NCI-H226 (cell line): Measurements from ENCODE around the gene MAP1LC3B.

Experiments used
- DNase-seq: peaks from one replicate; pipeline ENCODE4 v3.0.0-alpha.2; 2015

The MAP1LC3B gene

DNA sequence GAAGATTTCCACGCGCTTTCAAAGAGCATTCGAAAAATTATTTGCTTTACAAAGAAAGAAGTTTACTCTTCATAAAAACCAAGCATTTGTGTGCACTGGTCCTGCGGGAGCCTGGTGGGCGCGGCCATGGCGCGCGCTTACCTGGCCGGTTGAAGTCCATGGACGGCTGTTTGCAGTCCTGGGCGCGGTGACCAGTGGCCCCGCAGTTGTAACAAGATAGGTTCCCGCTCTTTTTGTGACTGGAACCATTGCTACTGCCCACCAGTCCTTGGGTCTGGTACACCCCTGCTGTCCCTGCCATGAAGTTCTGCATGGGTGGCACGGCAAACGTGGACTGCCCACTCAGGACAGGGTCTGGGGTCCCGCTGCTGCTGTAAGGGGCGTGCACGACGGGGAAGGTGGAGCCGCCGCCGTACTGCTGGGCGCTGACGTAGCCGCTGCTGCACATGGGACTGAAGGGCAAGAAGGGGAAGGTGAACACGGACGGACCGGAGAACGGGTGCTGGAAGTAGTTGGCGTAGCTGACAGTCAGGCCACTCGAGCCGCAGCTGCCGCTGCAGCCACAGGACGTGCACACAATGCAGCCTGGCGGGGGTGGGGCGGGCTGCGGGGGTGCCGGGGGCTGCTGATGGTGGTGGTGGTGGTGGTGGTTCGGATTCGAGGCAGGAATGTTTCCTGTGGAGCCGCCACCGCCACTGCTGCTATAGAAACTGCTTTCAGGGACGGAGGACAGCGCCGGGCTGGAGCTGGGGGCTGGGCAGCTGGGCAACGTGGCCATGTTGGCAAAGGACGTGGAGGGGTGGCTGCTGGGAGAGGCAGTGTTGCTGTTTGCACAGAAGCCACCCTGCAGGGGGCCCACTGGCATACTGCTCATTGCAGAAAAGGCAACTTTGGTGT, 19.5 kb downstream of the MAP1LC3B start:
- no peak for DNase-seq

DNA sequence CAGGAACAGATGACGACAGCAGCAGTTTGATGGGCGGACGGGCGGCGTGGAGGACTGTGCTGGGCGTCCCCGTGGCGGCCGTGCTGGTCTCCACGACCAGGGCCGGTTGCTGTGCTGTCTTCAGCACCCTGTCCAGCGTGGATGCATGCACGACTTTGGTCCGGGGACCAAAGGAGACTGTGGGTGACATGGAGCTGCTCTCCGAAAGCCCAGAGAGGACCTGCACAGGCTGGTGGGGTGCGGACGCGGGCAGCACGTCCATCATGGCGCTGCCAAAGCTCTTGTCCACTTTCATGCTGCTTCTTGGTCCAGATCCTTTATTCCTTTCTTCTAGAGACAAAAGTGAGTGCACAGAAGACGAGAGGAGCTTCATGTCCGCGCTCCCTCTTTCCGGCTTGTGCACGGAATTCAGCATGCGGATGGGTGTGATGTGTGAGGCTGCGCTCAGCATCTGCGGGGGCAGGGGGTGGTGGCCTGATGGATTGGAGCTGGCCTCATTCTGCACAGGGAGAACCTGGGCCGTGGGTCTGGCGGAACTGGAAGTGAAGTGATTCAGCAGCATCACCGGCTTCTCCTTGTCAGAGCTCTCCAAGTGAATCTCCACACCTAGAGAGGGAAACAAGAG, 20.3 kb downstream of the MAP1LC3B start:
- no peak for DNase-seq

DNA sequence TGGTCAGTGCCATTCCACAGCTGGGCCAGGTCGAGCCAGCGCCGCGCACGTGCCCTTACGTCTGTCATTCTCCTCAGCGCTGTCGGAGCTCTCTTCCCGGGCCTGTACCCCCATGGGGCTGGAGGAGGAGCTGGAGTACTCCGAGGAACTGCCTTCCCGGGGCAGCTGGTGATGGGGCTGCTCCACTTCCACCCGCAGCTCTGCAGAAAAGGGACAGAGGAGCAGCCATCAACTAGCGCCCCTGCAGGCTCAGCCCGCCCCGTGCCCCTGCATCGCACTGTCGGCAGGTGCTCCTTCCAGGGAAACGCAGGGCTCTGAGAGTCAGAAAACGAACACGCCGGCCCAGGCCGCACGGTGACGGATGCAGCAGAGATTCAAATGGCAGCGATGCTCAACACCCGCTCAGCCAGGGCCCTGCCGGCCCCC, 20.9 kb downstream of the MAP1LC3B start:
- no peak for DNase-seq

DNA sequence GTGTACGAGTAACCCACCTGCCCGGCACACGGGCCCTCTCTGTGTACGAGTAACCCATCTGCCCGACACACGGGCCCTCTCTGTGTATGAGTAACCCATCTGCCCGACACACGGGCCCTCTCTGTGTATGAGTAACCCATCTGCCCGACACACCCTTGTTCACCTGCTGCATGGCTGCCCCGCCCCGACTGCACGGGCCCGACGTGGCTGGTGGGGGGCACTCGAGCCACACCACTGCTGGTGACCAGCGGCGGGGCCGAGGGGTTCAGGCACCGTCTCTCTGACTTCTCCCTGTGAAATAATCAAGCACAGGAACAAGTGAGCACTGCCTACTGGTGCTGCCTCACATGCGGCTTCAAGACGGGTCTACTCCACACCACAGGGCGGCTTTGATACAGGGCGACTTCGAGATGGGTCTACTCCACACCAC, 22.1 kb downstream of the MAP1LC3B start:
- no peak for DNase-seq

DNA sequence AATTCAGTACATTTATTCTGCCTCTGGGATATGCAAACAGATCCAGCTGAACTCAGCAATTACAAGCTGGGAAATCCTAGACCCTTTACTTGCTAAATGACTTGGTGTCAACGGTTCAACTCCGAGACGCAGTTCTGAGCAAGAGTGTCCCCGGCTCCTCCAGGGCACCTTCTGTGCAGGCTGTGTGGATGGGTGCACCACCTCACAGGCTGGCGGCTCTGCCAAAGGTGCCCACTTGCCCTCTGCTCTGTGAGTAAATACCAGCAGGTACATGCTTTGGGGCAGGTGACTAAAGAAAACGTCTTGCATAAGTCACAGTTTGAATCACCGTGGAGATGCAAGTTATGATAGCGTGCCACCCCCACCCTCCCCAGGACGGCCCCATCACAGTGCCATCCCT, 23.3 kb downstream of the MAP1LC3B start:
- DNase-seq = no peak

DNA sequence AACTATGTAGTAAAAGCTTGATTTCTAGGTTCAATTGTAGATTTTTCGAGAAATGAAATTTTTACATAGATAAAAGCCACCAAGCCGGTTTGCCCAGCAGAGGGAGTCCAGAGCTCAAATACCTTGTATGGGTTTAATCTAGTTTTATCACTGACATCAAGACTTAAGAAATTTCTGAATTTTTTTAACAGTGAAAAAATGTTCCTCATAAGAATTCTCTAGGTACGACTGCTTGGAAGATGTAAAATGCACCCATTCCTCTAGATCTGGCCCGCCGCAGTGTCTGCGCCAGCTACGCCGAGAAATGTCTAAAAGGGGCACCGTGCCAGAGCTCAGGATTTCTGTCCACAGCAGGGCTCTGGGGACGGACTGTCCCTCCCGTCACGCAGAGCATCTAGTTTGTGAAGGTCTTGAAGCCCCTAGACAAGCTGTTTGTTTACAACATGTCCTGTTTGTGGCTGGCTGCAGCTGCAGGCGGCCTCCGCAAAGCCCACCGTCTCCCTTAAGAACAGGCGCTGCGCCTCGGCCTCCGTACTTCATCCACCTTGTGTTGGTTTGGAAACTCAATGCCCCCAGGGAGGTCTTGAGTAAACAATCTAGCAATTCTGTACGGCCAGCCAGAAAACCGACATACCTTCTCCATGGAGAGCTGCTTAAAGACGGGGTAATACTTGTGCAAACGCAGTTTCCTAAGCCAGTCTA, 24.8 kb downstream of the MAP1LC3B start:
- no peak for DNase-seq

DNA sequence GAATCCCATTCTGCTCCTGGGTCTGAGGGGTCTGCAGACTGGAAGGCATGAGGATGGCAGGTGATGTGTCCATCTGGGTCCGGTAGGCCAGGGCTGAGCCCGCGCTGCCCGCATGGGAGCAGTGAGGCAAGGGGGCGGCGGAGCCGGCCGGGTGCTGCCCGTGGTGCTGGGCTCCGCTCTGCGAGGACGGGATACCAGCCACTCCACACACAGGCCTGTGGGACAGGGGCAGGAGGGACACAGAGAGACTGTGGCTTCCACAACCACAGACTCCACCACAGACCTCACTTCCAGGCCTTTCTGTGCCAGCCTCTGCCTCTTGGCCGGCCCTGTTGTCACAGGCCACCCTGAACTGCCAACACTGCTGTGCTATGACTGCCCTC, 25.4 kb downstream of the MAP1LC3B start:
- DNase-seq = no peak

DNA sequence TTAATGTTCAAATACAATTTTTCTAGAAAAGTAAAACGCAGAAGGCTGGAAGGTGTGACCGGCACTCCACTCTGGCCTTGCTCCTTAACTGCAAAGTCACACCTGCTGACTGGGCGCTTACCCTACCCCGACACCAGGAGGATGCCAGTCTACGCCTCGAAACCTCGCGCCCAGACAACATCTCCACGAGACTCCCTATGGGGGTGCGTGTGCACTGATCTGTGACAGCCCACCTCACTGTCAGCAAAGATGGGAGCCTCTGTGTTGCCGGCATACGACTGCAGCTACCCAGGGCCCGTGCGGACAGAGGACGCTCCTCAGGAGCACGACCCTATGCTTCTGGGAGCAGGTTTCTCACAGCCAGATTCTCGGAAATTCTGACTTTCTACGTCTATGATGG, 26.1 kb downstream of the MAP1LC3B start:
- no peak for DNase-seq

DNA sequence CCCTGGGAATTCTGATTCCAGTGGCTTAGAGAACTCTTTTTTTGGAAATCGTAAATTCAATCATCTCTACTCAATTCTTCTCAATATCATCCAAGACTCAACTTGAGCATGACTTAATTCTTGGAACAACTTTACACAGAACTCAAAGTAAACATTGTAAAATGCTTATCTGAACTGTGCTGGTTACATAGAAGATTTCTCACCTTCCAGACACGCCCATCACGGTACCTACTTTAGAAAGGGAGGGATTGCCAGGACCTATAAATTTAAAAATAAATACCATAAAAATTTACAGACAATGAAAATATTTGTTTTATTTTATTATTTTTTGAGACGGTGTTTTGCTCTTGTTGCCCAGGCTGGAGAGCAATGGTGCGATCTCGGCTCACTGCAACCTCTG, 26.5 kb downstream of the MAP1LC3B start:
- no peak for DNase-seq

DNA sequence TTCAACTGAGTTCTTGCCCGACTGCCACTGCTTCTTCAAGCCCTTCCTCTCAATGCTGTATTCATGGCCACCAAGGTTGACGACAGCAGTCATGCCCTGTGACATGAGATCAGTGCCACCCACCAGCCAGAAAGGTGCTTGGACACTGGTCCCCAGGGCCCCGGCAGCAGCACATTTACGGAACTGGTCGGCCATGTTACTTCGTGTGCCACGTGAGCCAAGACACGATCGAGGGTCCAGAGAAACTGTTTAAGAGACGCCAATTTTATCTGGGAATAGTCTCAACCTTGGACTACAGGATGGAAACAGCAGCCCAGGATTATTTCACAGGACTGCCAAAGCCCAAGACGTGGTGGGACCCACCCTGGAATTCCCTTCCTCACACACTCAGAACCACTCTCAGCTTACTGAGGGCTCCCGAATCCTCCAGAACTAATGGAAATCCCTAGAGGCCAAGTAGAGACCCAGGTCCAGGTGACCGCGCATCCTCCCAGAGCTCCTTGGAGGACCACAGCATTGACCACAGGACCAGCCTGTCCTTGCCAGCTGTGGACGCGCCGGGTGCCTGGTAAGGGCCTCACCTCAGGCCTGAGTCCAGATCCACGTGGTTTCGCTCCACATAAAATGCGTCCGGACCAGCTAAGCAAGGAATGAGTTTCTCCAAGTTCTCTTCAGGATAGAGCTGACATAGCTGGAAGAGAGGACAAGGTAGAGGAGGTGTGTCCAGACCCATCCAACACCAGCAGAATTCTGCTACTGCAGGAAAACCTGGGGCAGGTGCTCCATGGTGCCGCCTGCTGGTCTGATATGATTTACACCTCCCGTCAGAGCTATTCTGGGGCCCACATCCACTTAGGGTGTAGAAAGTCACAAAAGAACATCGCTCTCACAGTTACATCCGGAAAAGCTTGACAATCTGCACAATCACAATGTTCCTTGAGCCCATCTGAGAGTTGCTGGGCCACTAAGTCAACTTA, 28.2 kb downstream of the MAP1LC3B start:
- no peak for DNase-seq

DNA sequence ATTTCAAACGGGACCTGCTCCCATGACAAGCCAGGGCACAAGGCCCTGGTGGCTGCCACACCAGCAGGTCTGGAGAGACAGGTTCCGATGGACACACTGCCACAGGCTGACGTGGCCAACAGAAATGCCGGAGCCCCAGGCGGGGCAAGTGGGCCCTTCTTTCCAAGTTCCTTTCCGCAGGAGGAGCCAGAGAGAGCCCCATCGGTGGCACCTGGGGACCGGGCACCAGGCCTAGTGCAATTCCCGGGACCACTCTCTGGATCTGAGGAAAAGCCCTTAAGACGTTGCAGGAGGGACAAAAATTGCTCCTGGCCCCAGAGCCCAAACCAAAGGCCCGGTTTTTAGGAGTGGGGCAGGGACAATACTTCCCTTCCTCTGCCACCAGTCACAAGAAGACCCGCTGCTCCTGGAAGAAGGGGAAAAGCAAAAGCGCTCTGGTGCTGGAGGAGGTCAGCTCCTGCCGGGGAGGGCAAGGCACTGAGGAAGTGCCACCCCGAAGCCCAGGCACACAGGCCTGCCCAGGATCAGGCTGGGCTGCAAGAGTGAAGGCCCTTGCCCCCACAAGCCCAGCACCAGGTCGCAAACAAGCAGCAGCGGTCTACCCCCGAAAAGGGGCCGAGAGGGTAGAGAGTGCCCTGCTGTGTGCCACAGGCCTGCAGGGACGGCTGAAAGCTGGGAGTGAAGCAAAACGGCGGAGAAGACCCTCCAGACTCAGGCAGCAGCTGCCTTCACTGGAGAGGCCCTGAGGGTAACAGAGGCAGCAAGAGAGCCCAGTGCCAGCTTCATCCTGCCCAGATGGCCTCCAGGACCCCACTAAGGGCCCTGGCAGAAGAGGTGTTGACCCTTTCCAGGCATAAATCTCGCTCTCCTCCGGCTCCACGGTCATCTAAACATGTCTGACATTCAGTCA, 29.1 kb downstream of the MAP1LC3B start:
- DNase-seq = no peak

DNA sequence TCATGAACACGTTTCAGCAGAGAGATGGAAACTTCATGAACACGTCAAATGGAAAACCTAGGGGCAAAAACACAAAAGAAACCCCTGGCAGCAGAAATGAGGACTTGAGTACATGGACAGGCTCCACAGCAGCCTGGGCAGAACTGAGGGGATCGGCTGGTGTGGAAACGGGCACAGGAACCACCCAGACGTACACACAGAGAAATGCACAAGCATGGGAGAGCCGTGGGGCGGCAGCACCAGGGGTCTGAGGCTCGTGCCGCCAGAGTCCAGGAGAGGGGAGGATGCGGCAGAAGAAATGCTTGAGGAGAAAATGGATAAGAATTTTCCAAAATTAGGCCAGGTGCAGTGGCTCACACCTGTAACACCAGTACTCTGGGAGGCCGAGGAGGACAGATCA, 30.0 kb downstream of the MAP1LC3B start:
- no peak for DNase-seq

DNA sequence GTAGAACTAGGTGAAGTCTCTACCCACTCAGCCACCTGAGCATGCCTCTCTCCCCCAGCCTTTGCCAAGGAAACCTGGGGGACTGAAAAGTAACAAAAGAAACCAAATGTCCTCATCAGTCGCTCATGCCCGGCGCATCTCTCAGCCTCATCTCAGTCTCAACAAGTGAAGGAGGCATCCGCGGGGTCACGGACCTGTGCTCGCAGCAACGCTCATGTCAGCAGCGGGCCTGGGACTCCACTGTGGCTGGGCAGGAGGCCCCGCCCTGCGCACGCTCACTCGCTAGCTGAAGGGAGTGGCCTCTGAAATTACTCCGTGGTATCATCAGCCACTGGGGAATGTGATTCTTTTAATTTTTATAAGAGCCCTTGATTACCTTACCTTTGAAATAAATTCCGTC, 31.3 kb downstream of the MAP1LC3B start:
- DNase-seq = no peak

DNA sequence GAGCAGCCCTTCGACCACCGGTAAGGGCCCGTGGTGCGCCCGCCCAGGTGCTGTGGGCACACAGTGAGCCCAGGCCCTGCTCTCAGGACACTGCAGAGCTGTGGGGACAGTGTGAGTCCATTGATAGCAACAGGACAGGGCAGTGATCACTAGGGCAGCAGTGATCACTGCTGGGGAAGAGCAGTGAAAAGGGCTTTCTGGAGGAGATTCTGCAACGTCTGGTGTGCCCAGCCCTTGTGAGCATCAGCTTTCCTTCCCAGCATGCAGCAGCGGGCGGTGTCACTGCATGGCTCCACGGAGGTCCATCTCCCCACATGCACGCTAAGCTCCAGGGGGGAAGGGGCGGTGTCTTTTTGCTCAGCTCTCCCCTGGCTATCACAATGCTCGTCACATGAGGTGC, 32.1 kb downstream of the MAP1LC3B start:
- no peak for DNase-seq

DNA sequence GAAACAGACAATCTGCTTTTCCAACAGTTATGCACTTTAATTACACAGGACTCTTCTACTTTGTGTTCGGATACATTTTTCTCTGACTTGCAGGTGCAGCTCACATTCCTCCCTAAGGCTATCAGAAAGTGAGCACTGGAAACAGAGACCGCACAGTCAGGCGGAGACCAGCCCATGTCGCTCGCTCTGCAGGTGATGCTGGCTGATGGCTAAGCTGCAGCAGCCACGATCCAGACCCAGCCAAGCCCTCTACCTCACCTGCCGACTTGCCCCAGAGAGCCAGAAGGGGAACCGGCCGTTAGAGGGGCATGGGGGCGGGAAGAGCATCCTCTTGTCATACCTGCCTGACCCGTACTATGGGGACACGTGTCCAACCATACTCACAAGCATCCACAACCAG, 33.8 kb downstream of the MAP1LC3B start:
- DNase-seq = no peak

DNA sequence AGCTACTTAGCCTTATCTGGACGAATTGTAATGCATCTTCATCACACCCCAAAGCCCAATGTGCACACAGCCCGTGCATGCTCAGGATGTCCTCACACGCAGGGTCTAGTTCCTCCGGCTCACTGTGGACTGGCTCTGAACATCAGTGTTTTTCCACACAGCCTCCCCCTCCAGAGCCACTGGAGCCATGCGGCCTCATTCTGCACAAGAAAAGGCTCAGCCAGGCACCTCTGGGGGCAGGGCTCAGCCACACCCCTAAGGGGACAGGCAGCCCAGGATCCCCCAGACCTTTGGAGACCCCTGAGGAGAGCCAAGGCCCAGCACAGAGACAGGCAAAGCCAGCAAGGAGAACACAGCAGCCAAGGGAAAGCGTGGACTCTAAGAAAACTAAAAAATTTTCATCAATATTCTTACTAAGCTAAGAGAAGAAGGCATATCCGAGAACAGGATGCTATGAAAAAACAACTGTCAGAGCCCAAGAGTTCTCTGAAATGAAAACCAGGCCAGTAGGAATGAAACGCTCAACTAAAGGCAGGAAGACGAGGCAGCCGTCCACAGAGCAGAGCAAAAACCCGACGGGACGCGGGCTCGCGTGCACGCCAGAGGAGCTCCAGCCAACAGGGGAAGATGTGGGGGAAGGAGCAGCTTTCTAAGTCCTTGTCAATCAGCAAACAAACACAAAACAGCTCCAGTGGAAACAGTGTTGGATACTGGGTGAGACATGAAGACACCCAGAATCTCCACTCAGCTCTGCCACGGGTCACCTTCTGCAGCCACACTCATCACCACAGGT, 34.5 kb downstream of the MAP1LC3B start:
- no peak for DNase-seq

DNA sequence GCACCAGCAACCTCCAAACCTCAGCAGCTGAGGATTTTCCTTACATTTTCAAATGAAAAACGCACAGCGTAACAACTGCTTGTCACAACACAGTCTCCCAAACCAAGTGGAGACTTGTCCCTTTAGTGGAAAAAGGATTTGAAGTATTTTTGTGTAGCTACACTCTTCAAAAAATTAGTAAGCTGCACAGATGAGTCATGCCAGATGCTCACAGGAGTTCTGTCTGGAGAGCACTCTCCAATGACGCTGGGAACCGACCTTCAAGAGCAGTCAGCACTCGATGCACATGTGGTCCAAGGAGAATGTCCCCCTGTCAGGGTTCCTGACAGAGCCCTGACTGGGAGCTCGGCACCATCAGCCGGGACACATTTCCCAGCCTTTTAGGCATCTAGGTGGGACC, 39.8 kb downstream of the MAP1LC3B start:
- no peak for DNase-seq

DNA sequence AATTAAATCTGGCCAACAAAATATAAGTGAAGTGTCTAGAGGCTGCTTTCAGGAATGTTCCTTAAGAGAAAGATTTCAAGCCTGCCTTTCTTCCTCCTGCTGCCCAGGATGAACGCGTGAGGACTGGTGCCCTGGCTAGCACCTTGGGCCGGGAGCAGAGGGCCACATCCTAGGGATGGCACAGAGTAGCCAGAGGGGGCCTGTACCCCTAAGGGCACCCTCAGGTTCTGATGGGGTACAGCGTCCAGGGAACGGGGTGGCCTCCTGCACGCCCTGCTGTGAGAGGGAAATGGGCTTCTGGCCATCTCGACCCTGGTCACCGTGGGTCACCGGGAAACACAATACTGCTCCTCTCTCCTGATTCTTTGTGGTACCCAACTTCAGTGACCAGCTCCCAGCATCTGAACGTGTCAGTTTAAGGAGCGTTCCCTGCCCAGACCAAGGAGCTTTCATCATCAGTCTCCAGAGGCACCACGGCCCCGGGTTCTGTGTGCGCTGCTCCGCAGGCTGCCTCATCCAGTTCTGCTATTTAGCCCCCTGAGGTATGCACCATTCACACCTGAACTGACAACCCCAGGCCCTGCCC, 40.3 kb downstream of the MAP1LC3B start:
- no peak for DNase-seq

DNA sequence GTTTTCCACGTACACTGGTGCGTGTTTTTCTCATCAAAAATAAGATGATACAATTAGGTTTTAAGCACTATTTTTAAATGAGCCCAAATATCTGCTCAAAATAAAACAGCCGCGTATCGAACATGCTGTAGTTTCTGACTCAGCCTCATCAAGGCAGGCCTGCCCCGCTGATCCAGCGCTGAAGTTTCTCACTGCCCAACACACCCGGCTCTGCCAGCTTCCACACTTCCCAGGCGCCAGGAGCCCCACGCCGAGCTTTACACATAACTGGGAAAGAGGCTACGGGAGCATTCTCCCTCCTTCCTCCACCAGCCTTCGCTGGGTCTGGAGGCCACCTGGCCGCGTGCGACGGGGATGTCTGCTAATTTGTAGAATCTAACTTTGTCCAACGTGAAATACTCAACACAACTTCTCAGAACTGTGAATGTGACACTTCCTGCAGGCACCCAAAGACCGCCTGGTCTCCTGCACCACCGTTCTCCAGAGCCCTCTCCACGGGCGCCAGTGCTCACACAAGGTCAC, 42.1 kb downstream of the MAP1LC3B start:
- no peak for DNase-seq
